ENCODE results near the gene LDLRAD4. TPM values are rescaled to one million over a fixed set of nuclear protein-coding genes. Genes with fewer than 3 reads are reported as not detected.
A peak's percentile ranks its signal among the peaks of the same experiment; 100 is the strongest.

LDLRAD4 gene
- total and polyA plus RNA-seq, 11 donors = 10.4 to 44.0 (median 29.6) TPM

GRCh38 chr18:13369756-13370510, 151.4 kb downstream of the LDLRAD4 start:
- Histone ChIP-seq H3K4me3 (no peak overlapping the region), H3K27me3 (no peaks in the 10 kb centered on the region), H3K4me1 (peaks cover 0 to 27% (median 6%) of the 10 kb centered on the region in 12 donors), H3K27ac (no peak overlapping the region), H3K36me3 (no peaks in the 10 kb centered on the region), H3K9me3 (no peaks in the 10 kb centered on the region)
- TF ChIP-seq CTCF (IDR thresholded peaks at IDR 0.05) (no peak), POLR2A (IDR thresholded peaks at IDR 0.05) (no peak)
- DNase-seq = no peak
- peak in 1 of 4 donors; percentile 39 for ATAC-seq
- intact Hi-C loops (cut with DNase I) = loop anchor here in 3 of 10 donors (5.0 to 10.0 kb wide), 4 partner anchors 38 to 422 kb away; no protein-coding TSS in a partner anchor
- 70 to 77% (median 72%) methylated on average over 15 of the region's 15 CpGs for WGBS, 4 donors

GRCh38 chr18:13370995-13371625, 152.6 kb downstream of the LDLRAD4 start:
- H3K4me1 ChIP-seq = peaks cover 0 to 39% (median 15%) of the 10 kb centered on the region in 12 donors
- no peak overlapping the region for H3K4me3 ChIP-seq
- no peaks in the 10 kb centered on the region for H3K9me3 ChIP-seq
- H3K36me3 ChIP-seq = no peaks in the 10 kb centered on the region
- 97 to 99% (median 98%) methylated on average over 13 to 16 of the region's 16 CpGs for WGBS, 4 donors
- DNase-seq (no peak), ATAC-seq (no peak)
- no peak overlapping the region for H3K27ac ChIP-seq
- no peaks in the 10 kb centered on the region for H3K27me3 ChIP-seq
- intact Hi-C loops (cut with DNase I) = loop anchor here in 3 of 10 donors (5.0 to 10.0 kb wide), 3 partner anchors 39 to 106 kb away; no protein-coding TSS in a partner anchor
- no peak for TF ChIP-seq POLR2A (IDR thresholded peaks at IDR 0.05)
- TF ChIP-seq CTCF (IDR thresholded peaks at IDR 0.05) = no peak

- no peaks in the 10 kb centered on the region for H3K27me3 ChIP-seq
- H3K36me3 ChIP-seq = no peaks in the 10 kb centered on the region
- H3K4me1 ChIP-seq = peaks cover 0 to 39% (median 15%) of the 10 kb centered on the region in 12 donors
- H3K9me3 ChIP-seq = no peaks in the 10 kb centered on the region
- intact Hi-C loops (cut with DNase I) = loop anchor here in 3 of 10 donors (5.0 to 10.0 kb wide), 3 partner anchors 40 to 107 kb away; no protein-coding TSS in a partner anchor
- no peak for ATAC-seq
- H3K4me3 ChIP-seq = no peak overlapping the region
- 85 to 95% (median 88%) methylated on average over 10 of the region's 10 CpGs for WGBS, 4 donors
- no peak overlapping the region for H3K27ac ChIP-seq
- no peak for TF ChIP-seq POLR2A (IDR thresholded peaks at IDR 0.05)
- TF ChIP-seq CTCF (IDR thresholded peaks at IDR 0.05) = no peak
- no peak for DNase-seq
These were observed 153.3 kb downstream of the LDLRAD4 start for GRCh38 chr18:13371689-13372418.
